GM18505 (cell line): ENCODE data around the gene NCAN.
"Not testable (repeated sequence)": the region's sequence is repeated elsewhere in the genome, so short reads cannot be mapped to it uniquely, and the experiment has no call there.

Experiments used
- ATAC-seq: cut with Tn5 transposase; IDR thresholded peaks from one replicate; pipeline ENCODE4 v1.9.1; 2021; ENCODE audit not compliant: unreplicated experiment
- POLR2A ChIP-seq: IDR thresholded peaks from 4 replicates; pipeline ENCODE4 v1.6.1; 2011; ENCODE audit warnings: borderline replicate concordance; ENCODE audit not compliant: insufficient read depth, insufficient read length; ENCODE audit errors: extremely low read depth

NCAN gene

GRCh38 chr19:19211499-19212420, at the start of gene NCAN:
Gene NCAN, plus strand, starts transcription at chr19:19211958. Its CDS starts 4,996 bp downstream, at chr19:19216954.
- TF ChIP-seq POLR2A, result no peak
- ATAC-seq, result no peak

GRCh38 chr19:19162495-19162894, 49.3 kb upstream of the NCAN start:
- no peak for TF ChIP-seq POLR2A
- ATAC-seq, result no peak

GRCh38 chr19:19165396-19165795, 46.4 kb upstream of the NCAN start:
- ATAC-seq, result no peak
- no peak for TF ChIP-seq POLR2A

DNA sequence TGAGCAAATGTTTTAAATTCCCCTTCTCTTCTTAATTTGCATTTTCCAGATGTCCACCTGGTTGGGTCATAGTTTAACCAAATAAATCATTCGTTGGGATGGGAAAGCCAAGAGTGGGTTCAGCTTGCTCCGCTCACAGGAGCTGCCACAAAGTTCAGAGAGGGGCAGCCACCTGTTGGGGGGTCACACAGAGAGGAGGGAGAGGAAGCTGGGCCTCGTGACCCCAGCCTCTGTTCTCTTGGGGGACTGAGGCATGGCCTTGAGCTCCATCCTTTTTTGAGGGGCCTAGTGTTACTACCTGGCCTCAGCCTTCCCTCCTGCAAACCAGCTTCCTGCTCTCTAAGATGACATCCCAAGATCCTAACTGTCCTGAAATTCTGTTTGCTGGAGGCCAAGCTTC, 44.1 kb upstream of the NCAN start:
- no peak for TF ChIP-seq POLR2A
- ATAC-seq, result no peak

GRCh38 chr19:19169236-19170052, 42.3 kb upstream of the NCAN start:
- TF ChIP-seq POLR2A, result no peak
- ATAC-seq, result no peak

DNA sequence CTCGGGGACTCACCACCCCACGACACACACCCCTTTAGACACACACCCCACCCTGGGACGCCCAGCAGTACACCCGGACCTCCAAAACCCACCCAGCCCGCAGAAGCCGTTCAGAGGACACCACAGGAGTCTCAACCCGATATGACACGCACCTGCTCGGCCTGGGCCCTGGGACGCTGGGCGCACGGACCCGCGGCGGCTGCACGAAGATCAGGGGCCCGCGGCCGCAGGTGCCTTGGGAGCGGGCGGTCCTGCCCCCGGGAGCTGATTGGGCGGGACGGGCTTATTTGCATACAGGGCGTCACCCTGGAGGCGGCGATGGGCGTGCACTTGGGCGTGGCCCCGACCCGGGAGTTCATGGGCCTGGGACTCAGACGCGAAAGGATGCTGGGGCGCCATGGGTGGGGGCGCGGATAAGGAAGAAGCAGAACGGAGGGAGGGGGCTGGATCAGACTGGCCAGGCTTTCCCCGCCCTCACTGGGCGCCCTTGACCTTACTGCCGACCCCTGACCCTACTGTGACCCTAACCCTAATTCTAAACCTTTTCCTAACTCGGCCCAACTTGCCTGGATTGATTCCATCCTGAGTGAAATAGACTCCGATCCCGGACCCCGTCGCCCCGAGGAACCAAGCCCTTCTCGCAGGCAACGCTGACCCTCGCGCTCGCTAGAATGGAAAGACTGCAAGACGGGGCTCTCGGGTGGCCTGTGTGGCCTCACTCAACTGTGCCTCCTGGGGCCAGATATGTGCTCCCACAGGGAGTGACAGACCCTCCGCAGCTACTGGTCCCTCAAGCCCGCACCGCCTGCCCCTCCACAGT, 41.5 kb upstream of the NCAN start, which contains the start of gene MEF2B:
Gene MEF2B (minus strand): TSS at position 211 of the 820 bp plus-strand sequence. CDS start 19,528 bp downstream, outside the sequence.
- ATAC-seq, result peak; percentile 83
- TF ChIP-seq POLR2A, result peak; percentile 89

DNA sequence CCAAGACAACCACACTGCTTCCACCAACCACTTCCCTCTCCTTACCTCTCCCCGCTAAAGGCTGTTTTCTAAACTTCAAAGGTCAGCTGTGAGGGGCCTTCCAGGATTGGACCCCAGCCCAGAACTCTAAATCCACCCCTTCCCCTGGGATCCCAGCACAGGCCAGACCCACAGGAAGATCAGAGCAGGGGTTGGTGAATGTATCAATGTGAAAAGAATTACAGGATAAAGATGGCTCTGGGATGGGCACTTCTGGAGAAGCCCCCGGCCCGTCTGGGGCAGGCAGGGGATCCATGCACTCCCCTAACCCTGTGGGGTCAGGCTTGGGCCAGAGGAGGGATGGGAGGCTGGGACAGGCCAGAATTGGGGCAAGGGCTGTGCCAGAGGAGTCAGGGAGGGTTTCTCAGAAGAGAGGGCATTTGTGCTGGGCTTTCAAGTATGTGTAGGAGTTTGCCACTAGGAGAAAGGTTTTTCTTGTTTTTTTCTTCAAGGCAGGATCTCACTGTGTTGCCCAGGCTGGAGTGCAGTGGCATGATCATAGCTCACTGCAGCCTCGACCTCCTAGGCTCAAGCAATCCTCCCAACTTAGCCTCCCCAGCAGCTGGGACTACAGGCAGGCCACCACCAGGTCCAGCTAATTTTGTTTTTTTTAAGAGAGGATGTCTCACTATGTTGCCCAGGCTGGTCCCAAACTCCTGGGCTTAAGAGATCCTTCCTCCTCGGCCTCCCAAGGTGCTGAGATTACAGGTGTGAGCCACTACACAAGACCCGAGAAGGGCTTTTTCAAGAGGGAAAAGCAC, 40.7 kb upstream of the NCAN start:
- TF ChIP-seq POLR2A, result no peak
- no peak for ATAC-seq

DNA sequence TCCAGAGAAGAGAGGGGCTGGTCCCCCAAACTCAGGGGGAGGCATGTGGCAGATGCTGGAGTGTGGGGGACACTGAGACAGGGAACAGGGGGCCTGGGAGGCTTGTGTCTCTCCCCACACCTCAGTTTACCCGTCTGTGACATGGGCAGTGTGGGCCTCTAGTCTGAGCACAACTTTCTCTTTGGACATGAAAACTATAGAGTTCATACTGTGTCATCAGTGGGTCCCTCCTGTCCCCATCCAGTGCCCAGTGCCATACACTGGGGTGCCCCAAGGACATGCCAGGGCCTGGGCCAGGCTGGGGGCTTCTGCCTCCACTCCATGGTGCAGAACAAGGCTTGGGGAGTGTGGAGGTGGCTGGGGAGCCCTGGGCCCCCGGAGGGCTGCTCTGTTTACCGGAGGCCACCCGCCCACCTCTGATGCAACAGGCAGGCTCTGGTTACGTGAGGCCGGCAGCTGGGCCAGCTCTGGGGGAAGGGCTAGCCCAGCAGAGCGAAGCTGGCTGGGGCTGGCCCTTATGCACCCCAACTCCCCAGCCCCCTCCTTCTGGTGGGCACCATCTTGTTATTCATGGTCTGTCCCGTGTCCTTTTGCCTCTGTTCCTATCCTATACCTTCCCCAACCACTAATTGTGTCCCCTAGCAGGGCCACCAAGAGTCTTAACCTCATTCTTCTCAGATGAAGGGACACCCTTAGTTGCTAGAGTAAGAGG, 39.8 kb upstream of the NCAN start:
- peak; percentile 45 for TF ChIP-seq POLR2A
- no peak for ATAC-seq

- not testable (repeated sequence) for ATAC-seq
These were observed 38.5 kb upstream of the NCAN start for GRCh38 chr19:19173243-19173642.

GRCh38 chr19:19176950-19177349, 34.8 kb upstream of the NCAN start:
- ATAC-seq, result no peak
- TF ChIP-seq POLR2A, result no peak

- ATAC-seq, result no peak
- TF ChIP-seq POLR2A, result no peak
These were observed 32.0 kb upstream of the NCAN start for GRCh38 chr19:19179548-19180441.
